Keratinocyte (primary cell): ENCODE data around the gene SYK.

Experiments used
- EZH2 ChIP-seq: IDR thresholded peaks from one replicate; pipeline ENCODE4 v1.6.1; 2012; ENCODE audit warnings: inconsistent platforms, mild to moderate bottlenecking, low read length, moderate library complexity
- TF ChIP-seq, protein P1 (sequence below), 3 experiments: IDR thresholded peaks in 1 of 3; conservative IDR thresholded peaks in 1 of 3; optimal IDR thresholded peaks in 1 of 3; 2 replicates in 2 of 3; 3 replicates in 1 of 3; pipeline versions ENCODE3 to v1.5.1; 2011; ENCODE audit warnings: low read length in 3 of 3, mild to moderate bottlenecking in 3 of 3, moderate library complexity in 2 of 3, control low read depth in 1 of 3, inconsistent platforms in 1 of 3; ENCODE audit not compliant: insufficient read depth in 2 of 3; ENCODE audit errors: extremely low read depth in 1 of 3

DNA sequence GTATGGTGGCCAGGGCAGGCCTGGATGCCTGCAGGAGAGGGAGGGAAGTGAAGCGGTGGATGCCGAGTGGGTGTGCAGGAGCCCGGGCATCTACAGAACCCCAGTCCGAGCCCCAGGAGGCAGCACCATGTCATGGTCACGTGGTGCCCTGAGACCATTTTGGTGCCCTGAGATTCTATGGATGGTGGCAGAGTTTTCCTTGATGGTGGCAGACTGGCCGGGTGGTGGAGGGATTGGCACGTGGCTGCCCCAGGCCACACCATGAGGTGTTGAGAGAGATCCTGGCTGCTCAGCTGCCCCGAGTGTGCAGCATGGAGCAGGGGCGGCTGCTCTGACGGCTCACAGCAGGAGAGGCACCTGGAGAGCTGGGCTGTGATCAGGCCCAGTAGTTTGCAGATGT is 52.3 kb downstream of the SYK start:
- TF ChIP-seq, protein P1, sequence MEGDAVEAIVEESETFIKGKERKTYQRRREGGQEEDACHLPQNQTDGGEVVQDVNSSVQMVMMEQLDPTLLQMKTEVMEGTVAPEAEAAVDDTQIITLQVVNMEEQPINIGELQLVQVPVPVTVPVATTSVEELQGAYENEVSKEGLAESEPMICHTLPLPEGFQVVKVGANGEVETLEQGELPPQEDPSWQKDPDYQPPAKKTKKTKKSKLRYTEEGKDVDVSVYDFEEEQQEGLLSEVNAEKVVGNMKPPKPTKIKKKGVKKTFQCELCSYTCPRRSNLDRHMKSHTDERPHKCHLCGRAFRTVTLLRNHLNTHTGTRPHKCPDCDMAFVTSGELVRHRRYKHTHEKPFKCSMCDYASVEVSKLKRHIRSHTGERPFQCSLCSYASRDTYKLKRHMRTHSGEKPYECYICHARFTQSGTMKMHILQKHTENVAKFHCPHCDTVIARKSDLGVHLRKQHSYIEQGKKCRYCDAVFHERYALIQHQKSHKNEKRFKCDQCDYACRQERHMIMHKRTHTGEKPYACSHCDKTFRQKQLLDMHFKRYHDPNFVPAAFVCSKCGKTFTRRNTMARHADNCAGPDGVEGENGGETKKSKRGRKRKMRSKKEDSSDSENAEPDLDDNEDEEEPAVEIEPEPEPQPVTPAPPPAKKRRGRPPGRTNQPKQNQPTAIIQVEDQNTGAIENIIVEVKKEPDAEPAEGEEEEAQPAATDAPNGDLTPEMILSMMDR (optimal IDR thresholded peaks at IDR 0.05 in 1 of 3, IDR thresholded peaks at IDR 0.05 in 1 of 3, conservative IDR thresholded peaks at IDR 0.05 in 1 of 3; ENCODE audit: extremely low read depth in 1 of 3, insufficient read depth in 2 of 3, low read length in 3 of 3) = no peak
- no peak for TF ChIP-seq EZH2
